Subcutaneous abdominal adipose tissue (tissue), 5 donors: Measurements from ENCODE around the gene PPIH.
"Not testable (repeated sequence)": the region's sequence is repeated elsewhere in the genome, so short reads cannot be mapped to it uniquely, and the experiment has no call there.

Experiments used
- H3K27ac ChIP-seq: one replicate; pipeline ENCODE4 v1.7.0; 2013; ENCODE audit warnings: low read depth, mild to moderate bottlenecking, inconsistent platforms, low read length, moderate library complexity
- H3K27me3 ChIP-seq, 5 donors: one replicate each; pipeline ENCODE4 v1.7.0; 2013; ENCODE audit warnings: low read length in 5 of 5, inconsistent platforms in 1 of 5; ENCODE audit not compliant: control insufficient read depth in 5 of 5, insufficient read depth in 4 of 5
- H3K36me3 ChIP-seq, 5 donors: one replicate each; pipeline ENCODE4 v1.7.0; 2013; ENCODE audit warnings: low read length in 5 of 5; ENCODE audit not compliant: control insufficient read depth in 5 of 5, insufficient read depth in 5 of 5
- H3K4me1 ChIP-seq, 5 donors: one replicate each; pipeline ENCODE4 v1.7.0; 2013; ENCODE audit warnings: low read length in 5 of 5, mild to moderate bottlenecking in 3 of 5, moderate library complexity in 1 of 5; ENCODE audit not compliant: control insufficient read depth in 5 of 5, insufficient read depth in 5 of 5
- H3K4me3 ChIP-seq, 5 donors: one replicate each; pipeline ENCODE4 v1.7.0; 2013; ENCODE audit warnings: low read length in 5 of 5, low read depth in 1 of 5
- H3K9ac ChIP-seq, 5 donors: one replicate each; pipeline ENCODE4 v1.7.0; 2013; ENCODE audit warnings: low read length in 5 of 5, mild to moderate bottlenecking in 4 of 5, moderate library complexity in 3 of 5
- H3K9me3 ChIP-seq, 5 donors: one replicate each; pipeline ENCODE4 v1.7.0; 2013; ENCODE audit warnings: low read length in 5 of 5; ENCODE audit not compliant: control insufficient read depth in 5 of 5
- donor health status: healthy.
- donor health status: healthy.
- donor health status: healthy.
- donor health status: healthy.
- donor health status: healthy.

Gene PPIH

DNA sequence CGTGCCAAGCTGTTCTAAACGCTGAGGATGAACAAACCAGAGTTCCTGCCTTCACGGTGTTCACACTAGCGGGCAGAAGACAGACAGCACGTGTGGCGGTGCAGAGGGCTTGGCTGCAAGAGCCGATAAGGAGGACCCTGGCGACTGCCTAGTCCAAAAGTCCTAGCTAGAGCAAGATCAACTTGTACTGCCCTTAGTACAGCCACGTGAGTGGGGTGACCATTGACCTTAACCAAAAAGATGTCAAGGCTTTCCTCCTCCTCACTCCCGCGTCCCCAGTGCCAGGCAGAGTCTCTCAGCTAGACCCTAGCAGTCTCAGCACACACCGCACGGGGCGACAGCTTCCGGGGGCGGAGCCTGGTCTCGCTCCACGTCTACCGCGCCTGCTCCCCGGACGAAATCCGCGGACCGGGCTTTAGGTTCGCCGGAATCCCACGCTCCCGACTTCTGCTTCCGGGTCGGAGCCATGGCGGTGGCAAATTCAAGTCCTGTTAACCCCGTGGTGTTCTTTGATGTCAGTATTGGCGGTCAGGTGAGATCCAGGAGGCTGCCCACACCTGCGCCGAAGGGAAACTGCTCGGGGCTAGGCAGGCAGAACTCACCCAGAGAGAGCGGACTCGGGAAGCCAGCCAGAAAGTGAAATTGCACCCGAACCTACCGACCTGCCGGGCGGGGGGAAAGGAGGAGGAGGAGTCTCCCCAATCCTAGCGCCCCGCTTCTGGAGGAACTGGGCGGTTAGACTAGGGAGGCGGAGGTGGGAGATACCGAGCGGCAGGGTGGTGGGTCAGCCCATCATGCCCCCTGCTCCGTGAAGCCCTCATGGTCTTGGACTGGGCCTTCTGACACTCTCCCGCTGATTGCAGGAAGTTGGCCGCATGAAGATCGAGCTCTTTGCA, at the start of gene PPIH:
PPIH (plus strand) TSS at position 443 of the 896 bp plus-strand sequence; CDS start at position 467, 24 bp downstream.
- H3K4me1 ChIP-seq: peaks cover 10 to 19% (median 18%) of the 10 kb centered on the region in 5 donors
- no peaks in the 10 kb centered on the region for H3K27me3 ChIP-seq
- peak within 1 kb of the TSS; percentile 74 for H3K27ac ChIP-seq
- H3K9me3 ChIP-seq: no peaks in the 10 kb centered on the region
- H3K36me3 ChIP-seq: peaks cover 8 to 19% (median 15%) of the 10 kb centered on the region in 5 donors
- H3K4me3 ChIP-seq: peak within 1 kb of the TSS; percentile 95 to 99 (median 98)
- H3K9ac ChIP-seq: peak within 1 kb of the TSS; percentile 83 to 98 (median 87)

DNA sequence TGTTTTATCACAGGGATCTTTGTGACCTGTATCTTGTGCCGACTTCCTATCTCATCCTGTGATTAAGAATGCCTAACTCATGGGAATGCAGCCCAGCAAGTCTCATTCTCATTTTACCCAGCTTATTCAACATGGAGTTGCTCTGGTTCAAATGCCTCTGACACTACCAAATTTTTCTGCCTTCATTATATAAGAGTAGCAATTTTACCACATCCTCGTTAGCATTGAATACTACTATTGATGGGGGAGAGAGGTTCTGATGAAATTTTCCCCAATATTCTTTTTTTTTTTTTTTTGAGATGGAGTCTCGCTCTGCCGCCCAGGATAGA, 44.5 kb upstream of the PPIH start:
- Histone ChIP-seq H3K9ac (no peak overlapping the region), H3K27me3 (no peaks in the 10 kb centered on the region), H3K9me3 (no peaks in the 10 kb centered on the region), H3K4me3 (no peak overlapping the region), H3K27ac (no peak overlapping the region), H3K36me3 (no peaks in the 10 kb centered on the region), H3K4me1 (no peaks in the 10 kb centered on the region)

DNA sequence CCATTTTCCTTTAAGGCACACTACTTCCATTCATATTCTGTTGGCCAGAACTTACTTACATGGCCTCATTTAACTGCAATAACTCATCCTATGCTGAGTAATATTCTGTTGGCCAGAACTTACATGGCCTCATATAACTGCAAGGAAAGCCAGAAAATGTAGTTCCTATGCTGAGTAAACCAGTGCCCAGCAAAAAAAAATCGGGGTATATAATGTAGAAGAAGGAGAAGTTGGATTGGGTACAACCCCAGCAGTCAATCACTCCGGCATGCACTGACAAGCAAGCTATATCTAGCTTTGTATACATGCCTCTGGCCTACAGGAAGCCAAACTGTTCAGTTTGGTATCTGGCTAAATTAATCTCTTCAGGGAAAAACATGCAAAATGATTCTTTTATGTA, 39.4 kb upstream of the PPIH start:
- no peak overlapping the region for H3K27ac ChIP-seq
- H3K27me3 ChIP-seq: no peaks in the 10 kb centered on the region
- no peaks in the 10 kb centered on the region for H3K4me1 ChIP-seq
- H3K4me3 ChIP-seq: no peak overlapping the region
- no peak overlapping the region for H3K9ac ChIP-seq
- no peaks in the 10 kb centered on the region for H3K36me3 ChIP-seq
- H3K9me3 ChIP-seq: no peaks in the 10 kb centered on the region

DNA sequence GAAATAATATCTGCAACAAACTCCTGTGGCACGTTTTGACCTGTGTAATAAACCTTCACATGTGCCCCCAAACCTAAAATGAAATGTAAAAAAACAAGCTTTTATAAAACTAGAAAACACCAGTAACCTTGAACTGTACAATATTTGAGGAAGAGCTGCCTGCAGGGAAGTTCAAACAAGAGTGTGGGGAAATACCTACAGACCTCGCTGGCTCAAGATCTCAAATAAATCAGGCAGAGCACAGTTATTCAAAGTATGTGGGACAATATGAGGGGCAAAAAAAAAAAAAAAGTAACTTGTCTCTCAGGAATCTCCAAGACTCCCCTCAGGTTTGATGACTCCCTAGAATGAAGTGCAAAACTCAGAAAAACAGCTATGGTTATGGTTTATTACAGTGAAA, 37.9 kb upstream of the PPIH start:
- no peaks in the 10 kb centered on the region for H3K36me3 ChIP-seq
- H3K27ac ChIP-seq: no peak overlapping the region
- no peak overlapping the region for H3K4me3 ChIP-seq
- no peaks in the 10 kb centered on the region for H3K27me3 ChIP-seq
- H3K4me1 ChIP-seq: no peaks in the 10 kb centered on the region
- no peak overlapping the region for H3K9ac ChIP-seq
- H3K9me3 ChIP-seq: no peaks in the 10 kb centered on the region

DNA sequence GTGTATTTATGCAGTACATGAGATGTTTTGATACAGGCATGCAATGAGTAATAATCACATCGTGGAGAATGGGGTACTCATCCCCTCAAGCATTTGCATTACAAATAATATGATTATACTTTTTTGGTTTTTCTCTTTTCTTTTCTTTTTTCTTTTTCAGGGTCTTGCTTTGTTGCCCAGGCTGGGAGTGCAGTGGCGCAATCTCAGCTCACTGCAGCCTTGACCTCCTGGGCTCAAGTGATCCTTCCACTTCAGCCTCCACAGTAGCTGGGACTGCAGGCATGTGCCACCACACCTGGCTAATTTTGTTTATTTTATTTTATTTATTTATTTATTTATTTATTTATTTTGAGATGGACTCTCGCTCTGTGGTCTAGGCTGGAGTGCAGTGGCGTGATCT, 37.0 kb upstream of the PPIH start:
- H3K4me3 ChIP-seq, H3K9ac ChIP-seq, H3K36me3 ChIP-seq, H3K4me1 ChIP-seq, H3K27ac ChIP-seq, H3K9me3 ChIP-seq, H3K27me3 ChIP-seq: not testable (repeated sequence)

DNA sequence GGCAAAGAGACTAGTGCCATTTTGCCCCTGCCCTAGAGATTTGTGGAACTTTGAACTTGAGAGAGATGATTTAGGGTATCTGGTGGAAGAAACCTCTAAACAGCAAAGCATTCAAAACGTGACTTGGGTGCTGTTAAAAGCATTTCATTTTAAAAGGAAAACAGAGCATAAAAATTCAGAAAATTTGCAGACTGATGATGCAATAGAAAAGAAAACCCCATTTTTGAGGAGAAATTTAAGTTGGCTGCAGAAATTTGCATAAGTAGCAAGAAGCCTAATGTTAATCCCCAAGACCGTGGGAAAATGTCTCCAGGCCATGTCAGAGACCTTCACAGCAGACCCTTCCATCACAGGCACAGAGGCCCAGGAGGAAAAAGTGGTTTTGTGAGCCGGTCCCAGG, 31.0 kb upstream of the PPIH start:
- not testable (repeated sequence) for H3K27ac ChIP-seq, H3K27me3 ChIP-seq, H3K4me1 ChIP-seq, H3K36me3 ChIP-seq, H3K9me3 ChIP-seq, H3K4me3 ChIP-seq, H3K9ac ChIP-seq

DNA sequence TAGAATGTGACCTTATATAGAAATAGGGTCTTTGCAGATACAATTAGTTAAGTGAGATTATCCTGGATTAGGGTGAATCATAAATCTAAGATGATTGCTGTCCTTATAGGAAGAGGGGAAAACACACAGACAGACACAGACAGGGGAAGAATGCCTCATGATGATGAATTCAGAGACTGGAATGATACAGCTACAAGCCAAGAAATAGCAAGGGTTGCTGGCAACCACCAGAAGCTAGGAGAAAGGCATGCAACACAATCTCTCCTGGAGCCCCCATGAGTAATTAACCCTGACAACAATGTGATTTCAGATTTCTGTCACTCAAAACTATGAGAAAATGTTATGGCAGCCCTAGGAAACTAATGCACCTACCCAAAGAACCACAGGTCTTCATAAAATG, 19.1 kb upstream of the PPIH start:
- Histone ChIP-seq H3K9ac (no peak overlapping the region), H3K4me3 (no peak overlapping the region), H3K27ac (no peak overlapping the region), H3K9me3 (no peaks in the 10 kb centered on the region), H3K36me3 (no peaks in the 10 kb centered on the region), H3K4me1 (peaks cover 0 to 12% (median 6%) of the 10 kb centered on the region in 5 donors), H3K27me3 (no peaks in the 10 kb centered on the region)

DNA sequence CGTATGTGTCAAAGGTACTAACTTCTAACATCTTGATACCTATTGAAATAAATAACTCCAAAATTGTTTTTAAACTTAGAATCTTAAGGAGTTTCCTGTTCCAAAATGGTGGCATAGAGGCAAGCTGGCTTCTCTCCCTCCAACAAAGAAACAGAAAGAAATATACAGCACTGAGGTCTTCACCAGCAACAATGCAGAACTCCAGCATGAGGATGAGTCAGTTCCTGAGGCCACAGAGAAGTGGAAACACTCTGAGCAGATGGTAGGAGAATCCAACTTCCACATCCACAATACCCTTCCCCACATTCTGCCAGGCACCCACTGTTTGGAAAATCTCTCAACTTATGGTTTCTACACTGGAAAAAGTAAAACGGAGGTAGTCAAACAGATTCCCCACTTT, 12.2 kb upstream of the PPIH start:
- Histone ChIP-seq H3K36me3 (peaks cover 0 to 4% (median 0%) of the 10 kb centered on the region in 5 donors), H3K4me3 (no peak overlapping the region), H3K27me3 (no peaks in the 10 kb centered on the region), H3K4me1 (no peaks in the 10 kb centered on the region), H3K27ac (no peak overlapping the region), H3K9ac (no peak overlapping the region), H3K9me3 (no peaks in the 10 kb centered on the region)

DNA sequence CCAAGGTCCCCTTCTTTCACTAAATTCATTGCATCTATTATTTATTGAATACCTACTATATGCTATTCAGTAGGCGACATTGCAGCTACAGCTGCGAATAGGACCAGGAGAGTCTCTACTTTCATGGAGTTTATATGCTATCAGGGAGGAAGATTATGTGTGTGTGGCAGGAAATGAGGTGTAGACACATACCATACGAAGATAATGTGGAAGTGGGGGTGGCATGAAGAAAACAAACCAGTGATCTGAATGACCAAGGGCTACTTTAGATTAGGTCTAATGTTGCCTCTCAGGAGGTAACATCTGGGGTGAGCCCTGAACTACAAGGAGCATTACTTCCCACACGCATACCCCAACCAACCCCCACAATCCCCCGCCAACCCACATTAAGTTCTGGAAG, 1.0 kb upstream of the PPIH start:
- Histone ChIP-seq H3K4me3 (peak overlapping the region in 4 of 5 donors; percentile 95 to 99 (median 97)), H3K9me3 (no peaks in the 10 kb centered on the region), H3K36me3 (peaks cover 8 to 19% (median 13%) of the 10 kb centered on the region in 5 donors), H3K27ac (no peak overlapping the region), H3K9ac (peak overlapping the region in 1 of 5 donors; percentile 98), H3K4me1 (peaks cover 10 to 19% (median 18%) of the 10 kb centered on the region in 5 donors), H3K27me3 (no peaks in the 10 kb centered on the region)

DNA sequence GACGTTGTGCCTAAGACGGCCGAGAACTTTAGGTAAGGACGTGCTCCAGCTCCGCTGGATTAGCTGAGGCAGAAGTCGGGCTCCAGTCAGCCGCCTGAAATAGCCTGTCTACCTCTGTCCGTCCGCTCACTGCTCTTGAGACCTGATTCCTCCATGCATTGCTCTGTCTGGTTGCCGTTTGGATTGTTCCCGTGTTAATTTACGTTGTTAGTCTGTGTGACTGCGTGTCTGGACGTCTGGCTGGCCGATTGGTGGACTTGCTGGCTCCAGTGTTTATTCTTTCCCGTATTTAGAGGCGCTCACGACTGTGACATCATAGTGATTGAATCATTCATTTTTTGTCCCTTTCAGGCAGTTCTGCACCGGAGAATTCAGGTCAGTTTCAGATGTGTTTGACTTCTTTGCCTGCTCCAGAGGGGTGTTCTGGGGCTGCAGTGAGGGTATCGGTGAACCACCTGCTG, 684 bp downstream of the PPIH start:
- H3K27ac ChIP-seq: peak overlapping the region; percentile 74
- peaks cover 11 to 21% (median 19%) of the 10 kb centered on the region in 5 donors for H3K36me3 ChIP-seq
- peak overlapping the region; percentile 83 to 98 (median 87) for H3K9ac ChIP-seq

More for the DNA sequence above, 684 bp downstream of the PPIH start:
- Histone ChIP-seq H3K9me3 (no peaks in the 10 kb centered on the region), H3K4me3 (peak overlapping the region; percentile 95 to 99 (median 98)), H3K4me1 (peaks cover 10 to 19% (median 18%) of the 10 kb centered on the region in 5 donors), H3K27me3 (no peaks in the 10 kb centered on the region)
